HCT116 (cell line): ENCODE measurements around the gene MRPL50. TPM values are rescaled to one million over a fixed set of nuclear protein-coding genes. Genes with fewer than 3 reads are reported as not detected.

Source experiments
- ATAC-seq: fragments of 200-7000 bp; cut with Tn5 transposase; 2 replicates; pipeline ENCODE4 v1.9.1; 2020; ENCODE audit warnings: mild to moderate bottlenecking, moderate library complexity
- BruUV-seq: library from RNA; stranded (reverse); fragments of 400-500 nt; replicated peaks from 2 replicates; lab custom pipeline; 2021; lab: Mats Ljungman, UMichigan
- CTCF ChIA-PET: fragments of 300-600 bp; sonication (Branson Sonifier 250); formaldehyde crosslinking; loops from one replicate; lab custom pipeline; 2021; ENCODE audit warnings: antibody characterized with exemption; lab: Charles Lee
- POLR2A ChIA-PET: fragments of 300-600, 350-600 bp; sonication (Branson Sonifier 250); formaldehyde crosslinking; loops from one replicate; lab custom pipeline; 2021; ENCODE audit warnings: antibody characterized with exemption; lab: Charles Lee
- RAD21 ChIA-PET, 2 experiments: fragments of 300-600 bp; sonication (Branson Sonifier 250); formaldehyde crosslinking; loops; one replicate each; lab custom pipeline; 2023; ENCODE audit warnings: low total read pairs in 2 of 2; ENCODE audit not compliant: uncharacterized antibody in 2 of 2, unreplicated experiment in 2 of 2, low non-redundant PET in 1 of 2; lab: Charles Lee
- DNase-seq: peaks from one replicate; pipeline ENCODE4 v3.0.0-alpha.2; 2010; ENCODE audit warnings: low read depth, low spot score
- H2AFZ ChIP-seq: fragments of 200-600 bp; shearing (Covaris generic), sonication (generic); 2 replicates; pipeline ENCODE4 v1.6.1; 2017; ENCODE audit warnings: low read depth, mixed run types, mixed read lengths, antibody characterized with exemption, low read length; ENCODE audit not compliant: poor library complexity, severe bottlenecking
- H3K27ac ChIP-seq: 2 replicates; pipeline ENCODE4 v1.5.1; 2012; ENCODE audit warnings: low read depth, low read length
- H3K27me3 ChIP-seq: fragments of 200-600 bp; sonication (generic); 2 replicates; pipeline ENCODE4 v1.6.1; 2016; ENCODE audit warnings: mixed run types, low read length, mixed read lengths; ENCODE audit not compliant: insufficient read depth
- H3K36me3 ChIP-seq, 2 experiments: fragments of 200-500 bp in 1 of 2; fragments of 200-600 bp in 1 of 2; sonication (Bioruptor generic) in 1 of 2; sonication (generic) in 1 of 2; 2 replicates each; pipeline versions ENCODE4 v1.5.1 to v1.6.1; 2014 to 2016; ENCODE audit warnings: low read length in 2 of 2, inconsistent platforms in 1 of 2, mixed read lengths in 1 of 2, mixed run types in 1 of 2; ENCODE audit not compliant: insufficient read depth in 2 of 2, control insufficient read depth in 1 of 2
- H3K4me1 ChIP-seq, 2 experiments: fragments of 200-600 bp in 1 of 2; sonication (generic) in 1 of 2; 2 replicates each; pipeline versions ENCODE4 v1.5.1 to v1.6.1; 2012 to 2017; ENCODE audit warnings: low read length in 2 of 2, inconsistent platforms in 1 of 2, mild to moderate bottlenecking in 1 of 2, mixed read lengths in 1 of 2, mixed run types in 1 of 2, moderate library complexity in 1 of 2; ENCODE audit not compliant: insufficient read depth in 2 of 2, control insufficient read depth in 1 of 2
- H3K4me2 ChIP-seq: fragments of 200-600 bp; sonication (generic); 2 replicates; pipeline ENCODE4 v1.6.1; 2017; ENCODE audit warnings: mixed run types, low read length, mixed read lengths
- H3K4me3 ChIP-seq, 2 experiments: fragments of 200-600 bp in 1 of 2; sonication (generic) in 1 of 2; replicated peaks in 1 of 2; 2 replicates each; pipeline ENCODE4 v1.5.1; 2011 to 2016; ENCODE audit warnings: low read length in 2 of 2, control low read depth in 1 of 2, low read depth in 1 of 2, mild to moderate bottlenecking in 1 of 2, mixed read lengths in 1 of 2, mixed run types in 1 of 2
- H3K79me2 ChIP-seq: fragments of 200-600 bp; sonication (generic); 2 replicates; pipeline ENCODE4 v1.6.1; 2017; ENCODE audit warnings: mild to moderate bottlenecking, mixed run types, low read length, moderate library complexity, mixed read lengths; ENCODE audit not compliant: insufficient read depth
- H3K9ac ChIP-seq: fragments of 200-600 bp; sonication (generic); 2 replicates; pipeline ENCODE4 v1.6.1; 2016; ENCODE audit warnings: low read length, mixed read lengths
- H3K9me2 ChIP-seq: fragments of 200-600 bp; sonication (generic), shearing (Covaris generic); 2 replicates; pipeline ENCODE4 v1.6.1; 2017; ENCODE audit warnings: mixed run types, mild to moderate bottlenecking, moderate library complexity; ENCODE audit not compliant: insufficient read depth
- H3K9me3 ChIP-seq, 2 experiments: fragments of 200-500 bp in 1 of 2; fragments of 200-600 bp in 1 of 2; sonication (Bioruptor generic) in 1 of 2; sonication (generic) in 1 of 2; 2 replicates each; pipeline ENCODE4 v1.6.1; 2014 to 2017; ENCODE audit warnings: low read length in 2 of 2, mixed read lengths in 2 of 2, inconsistent platforms in 1 of 2, low read depth in 1 of 2, mild to moderate bottlenecking in 1 of 2, mixed run types in 1 of 2, moderate library complexity in 1 of 2; ENCODE audit not compliant: control insufficient read depth in 1 of 2, insufficient read depth in 1 of 2
- H4K20me1 ChIP-seq: fragments of 200-600 bp; sonication (generic), shearing (Covaris generic); 2 replicates; pipeline ENCODE4 v1.6.1; 2017; ENCODE audit warnings: mixed run types, mild to moderate bottlenecking, moderate library complexity; ENCODE audit not compliant: insufficient read depth
- RAD21 ChIP-seq: IDR thresholded peaks from 2 replicates; pipeline ENCODE4 v1.6.1; 2012; ENCODE audit warnings: low read depth, mild to moderate bottlenecking
- SIN3A ChIP-seq: IDR thresholded peaks from 2 replicates; pipeline ENCODE4 v1.6.1; 2012; ENCODE audit warnings: low read depth
- ZFX ChIP-seq: fragments of 450-650 bp; IDR thresholded peaks from 2 replicates; pipeline ENCODE4 v1.6.1; 2017
- intact Hi-C: fragments of 100-400 bp; cut with micrococcal nuclease; formaldehyde crosslinking; loops from 2 replicates; pipeline ENCODE4 v1.10.0; 2022
- total RNA-seq: library from RNA; stranded (reverse); gene quantifications from one replicate; pipeline ENCODE4 v1.2.1, GENCODE V29; 2021; ENCODE audit not compliant: unreplicated experiment

MRPL50 gene
- total RNA-seq, 1 experiment from 2014 or later: 14.6 TPM

GRCh38 chr9:101398930-101399642, 668 bp upstream of the MRPL50 start:
- Histone ChIP-seq H3K36me3 (peaks cover 27 to 55% of the 10 kb centered on the region in 2 experiments), H3K9ac (peak overlapping the region; percentile 88), H3K27me3 (no peaks in the 10 kb centered on the region), H3K9me2 (no peaks in the 10 kb centered on the region), H3K27ac (peak overlapping the region; percentile 33; the same call in 1 of the 2 replicates), H4K20me1 (no peaks in the 10 kb centered on the region), H2AFZ (no peak overlapping the region), H3K4me3 (peak overlapping the region; percentile 71 to 92)
- ChIA-PET POLR2A (interaction anchor here (0.6 to 1.1 kb wide), 12 partner anchors 10 to 1079 kb away, joined by 3 to 10 read pairs (median 4); no protein-coding TSS in a partner anchor), RAD21 (interaction anchor here in 1 of 2 experiments (0.7 kb wide), 1 partner anchor 10 kb away, joined by 3 read pairs; no protein-coding TSS in a partner anchor), CTCF (interaction anchor here (0.9 to 2.3 kb wide), 4 partner anchors 10 to 60 kb away, joined by 3 to 18 read pairs (median 5); no protein-coding TSS in a partner anchor)
- DNase-seq (no peak), ATAC-seq (no peak)
- intact Hi-C loops: loop anchor here (5.0 kb wide), 2 partner anchors 133 to 797 kb away; partner anchors contain the start of gene RNF20
- TF ChIP-seq SIN3A: no peak
- TF ChIP-seq ZFX: peak; percentile 90
- TF ChIP-seq, all 23 proteins: peak for 1
- H3K4me1 ChIP-seq: peaks cover 3 to 10% of the 10 kb centered on the region in 2 experiments; a peak in 3 of 4 replicates
- 0 out of 4 replicates have a peak, but pooled peaks cover 0 to 4% of the 10 kb centered on the region in 2 experiments for H3K9me3 ChIP-seq
- no TSS peak for BruUV-seq
- H3K4me2 ChIP-seq: peak overlapping the region; percentile 86
- peaks cover 68% of the 10 kb centered on the region for H3K79me2 ChIP-seq

- no peaks in the 10 kb centered on the region for H4K20me1 ChIP-seq
- H3K9ac ChIP-seq: peak overlapping the region; percentile 88
- H3K27ac ChIP-seq: peak overlapping the region; percentile 44; the same call in 1 of the 2 replicates
- H3K27me3 ChIP-seq: no peaks in the 10 kb centered on the region
- no peak overlapping the region for H2AFZ ChIP-seq
- RAD21 ChIA-PET: no interaction called here
- H3K9me2 ChIP-seq: no peaks in the 10 kb centered on the region
- H3K4me2 ChIP-seq: peak overlapping the region; percentile 86
- peaks cover 17 to 43% of the 10 kb centered on the region in 2 experiments for H3K36me3 ChIP-seq
- DNase-seq: no peak
- peak overlapping the region; percentile 71 to 92 for H3K4me3 ChIP-seq
- BruUV-seq: no TSS peak
- H3K9me3 ChIP-seq: no peaks in the 10 kb centered on the region
- H3K79me2 ChIP-seq: peaks cover 82% of the 10 kb centered on the region
- intact Hi-C loops: loop anchor here (5.0 kb wide), 2 partner anchors 135 to 795 kb away; partner anchors contain the start of gene RNF20
- peaks cover 3 to 10% of the 10 kb centered on the region in 2 experiments; a peak in 3 of 4 replicates for H3K4me1 ChIP-seq
- no peak for ATAC-seq
- TF ChIP-seq RAD21: no peak
- CTCF ChIA-PET: interaction anchor here (2.3 kb wide), 1 partner anchor 9 kb away, joined by 18 read pairs; no protein-coding TSS in a partner anchor
- POLR2A ChIA-PET: no interaction called here
Observed at GRCh38 chr9:101397746-101398067, 711 bp downstream of the MRPL50 start.
